DOHH2 (cell line): Measurements from ENCODE around the gene FBXO45.

Experiments used
- CTCF ChIP-seq: fragments of 200-600 bp; sonication (generic); IDR thresholded peaks from one replicate; pipeline ENCODE4 v1.5.1; 2014; ENCODE audit warnings: antibody characterized with exemption, mild to moderate bottlenecking, low read depth, low read length; ENCODE audit not compliant: poor library complexity, severe bottlenecking
- EZH2phosphoT487 ChIP-seq: fragments of 200-600 bp; sonication (generic); IDR thresholded peaks from 2 replicates; pipeline ENCODE4 v1.6.1; 2017; ENCODE audit warnings: borderline replicate concordance, mild to moderate bottlenecking, antibody characterized with exemption, low read length, moderate library complexity, mixed read lengths

- TF ChIP-seq CTCF (no peak), EZH2phosphoT487 (no peak)
Observed at GRCh38 chr3:196553551-196553950, 14.9 kb upstream of the FBXO45 start.
